Stimulated activated memory B cell treated with anti-CD40 and anti-IgM and Interleukin-4, amounts not matched to agents 10 μg/mL and 1 μg/mL and 100 μg/mL, for 72 hours (primary cell): ENCODE measurements around the gene XXYLT1.
A peak's percentile ranks its signal among the peaks of the same experiment; 100 is the strongest.

Experiments
- ATAC-seq: fragments of 150-1000 bp; cut with Tn5 transposase; 2 replicates; pipeline ENCODE4 v1.10.0; 2021
- H3K27ac Mint-ChIP-seq: one replicate; pipeline ENCODE4 v1.8.0; 2022; ENCODE audit warnings: mild to moderate bottlenecking, mixed read lengths
- H3K27me3 Mint-ChIP-seq: one replicate; pipeline ENCODE4 v1.8.0; 2022; ENCODE audit warnings: mixed read lengths
- H3K36me3 Mint-ChIP-seq: one replicate; pipeline ENCODE4 v1.8.0; 2022; ENCODE audit warnings: mixed read lengths
- H3K4me1 Mint-ChIP-seq: one replicate; pipeline ENCODE4 v1.8.0; 2022; ENCODE audit warnings: mixed read lengths
- H3K4me3 Mint-ChIP-seq: one replicate; pipeline ENCODE4 v1.8.0; 2022; ENCODE audit warnings: mild to moderate bottlenecking, moderate library complexity, mixed read lengths
- H3K9me3 Mint-ChIP-seq: one replicate; pipeline ENCODE4 v1.8.0; 2022; ENCODE audit warnings: mixed read lengths

XXYLT1 gene

GRCh38 chr3:195212033-195212748 lies 58.8 kb downstream of the XXYLT1 start:
- H3K4me3 Mint-ChIP-seq = no peak overlapping the region
- H3K27ac Mint-ChIP-seq = peak overlapping the region; percentile 22
- peaks cover 6% of the 10 kb centered on the region for H3K36me3 Mint-ChIP-seq
- H3K9me3 Mint-ChIP-seq = no peaks in the 10 kb centered on the region
- peaks cover 28% of the 10 kb centered on the region for H3K4me1 Mint-ChIP-seq
- no peak for ATAC-seq
- H3K27me3 Mint-ChIP-seq = no peaks in the 10 kb centered on the region

GRCh38 chr3:195210266-195210973 lies 60.5 kb downstream of the XXYLT1 start:
- Mint-ChIP-seq H3K4me3 (no peak overlapping the region), H3K36me3 (peaks cover 6% of the 10 kb centered on the region), H3K9me3 (no peaks in the 10 kb centered on the region), H3K27me3 (no peaks in the 10 kb centered on the region), H3K4me1 (peaks cover 30% of the 10 kb centered on the region), H3K27ac (peak overlapping the region; percentile 79)
- ATAC-seq = no peak

DNA sequence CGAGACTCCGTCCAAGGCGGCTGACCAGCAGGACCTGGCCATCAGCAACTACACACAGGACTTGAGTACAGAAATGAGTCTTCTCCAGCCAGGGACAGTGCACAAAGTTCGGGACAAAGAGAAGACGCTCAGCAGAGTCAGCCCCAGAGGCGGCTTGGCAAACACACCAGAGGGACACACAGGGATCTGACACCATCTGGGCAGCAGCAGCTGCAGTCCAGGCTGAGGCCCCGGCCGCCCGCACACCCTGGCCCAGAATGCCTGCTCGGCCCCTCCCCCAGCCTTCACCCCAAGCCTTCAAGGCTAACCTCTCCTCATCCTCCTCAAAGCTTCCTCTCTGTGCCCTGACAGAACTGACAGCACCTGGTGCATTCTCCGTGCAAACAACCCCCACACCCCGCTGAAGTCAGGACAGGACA lies 61.1 kb downstream of the XXYLT1 start:
- Mint-ChIP-seq H3K27me3 (no peaks in the 10 kb centered on the region), H3K36me3 (peaks cover 6% of the 10 kb centered on the region), H3K27ac (peak overlapping the region; percentile 79), H3K4me1 (peaks cover 36% of the 10 kb centered on the region), H3K4me3 (no peak overlapping the region), H3K9me3 (no peaks in the 10 kb centered on the region)
- ATAC-seq = no peak

DNA sequence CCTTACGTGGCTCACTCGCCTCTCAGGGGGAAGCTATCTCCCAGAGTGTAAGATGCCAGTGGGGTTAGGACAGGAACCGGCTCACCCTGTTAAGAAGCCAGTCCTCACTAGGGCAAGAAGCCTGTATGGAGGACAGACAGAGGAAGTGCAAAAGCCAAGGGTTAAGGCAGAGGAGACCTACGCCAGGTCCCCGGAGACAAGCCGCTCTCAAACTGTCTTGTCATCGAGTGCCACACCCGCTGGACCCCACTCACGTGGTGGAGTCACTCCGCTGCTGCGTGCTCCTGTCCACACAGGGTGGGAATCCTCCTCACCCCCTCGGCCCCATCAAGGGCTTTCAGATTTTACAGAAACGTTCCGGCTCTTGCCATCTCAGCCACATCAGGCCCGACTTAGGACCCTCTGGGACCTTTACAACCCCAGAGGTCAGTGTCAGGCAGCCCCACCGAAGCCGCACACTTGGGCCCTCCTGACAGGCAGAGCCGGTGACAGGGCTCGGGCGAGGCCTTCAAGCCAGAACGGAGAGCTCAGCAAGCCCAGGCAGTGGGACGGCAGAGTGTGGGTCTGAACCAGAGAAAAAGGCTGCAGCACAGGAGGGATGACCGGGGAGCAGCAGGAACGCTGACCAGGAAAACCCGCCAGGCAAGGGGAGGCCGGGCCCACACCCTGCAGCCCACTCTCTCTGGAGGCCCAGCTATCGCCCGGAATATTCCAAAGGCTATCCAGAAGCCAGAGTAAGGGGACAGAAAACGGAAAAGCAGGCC lies 61.7 kb downstream of the XXYLT1 start:
- H3K9me3 Mint-ChIP-seq = no peaks in the 10 kb centered on the region
- no peak overlapping the region for H3K4me3 Mint-ChIP-seq
- ATAC-seq = no peak
- no peaks in the 10 kb centered on the region for H3K27me3 Mint-ChIP-seq
- H3K4me1 Mint-ChIP-seq = peaks cover 42% of the 10 kb centered on the region
- peaks cover 9% of the 10 kb centered on the region for H3K36me3 Mint-ChIP-seq
- peak overlapping the region; percentile 79 for H3K27ac Mint-ChIP-seq

GRCh38 chr3:195208631-195209030 lies 62.3 kb downstream of the XXYLT1 start:
- ATAC-seq = no peak
- Mint-ChIP-seq H3K36me3 (peaks cover 11% of the 10 kb centered on the region), H3K4me1 (peaks cover 48% of the 10 kb centered on the region), H3K9me3 (no peaks in the 10 kb centered on the region), H3K27me3 (no peaks in the 10 kb centered on the region), H3K27ac (peak overlapping the region; percentile 79), H3K4me3 (peak overlapping the region; percentile 43)

DNA sequence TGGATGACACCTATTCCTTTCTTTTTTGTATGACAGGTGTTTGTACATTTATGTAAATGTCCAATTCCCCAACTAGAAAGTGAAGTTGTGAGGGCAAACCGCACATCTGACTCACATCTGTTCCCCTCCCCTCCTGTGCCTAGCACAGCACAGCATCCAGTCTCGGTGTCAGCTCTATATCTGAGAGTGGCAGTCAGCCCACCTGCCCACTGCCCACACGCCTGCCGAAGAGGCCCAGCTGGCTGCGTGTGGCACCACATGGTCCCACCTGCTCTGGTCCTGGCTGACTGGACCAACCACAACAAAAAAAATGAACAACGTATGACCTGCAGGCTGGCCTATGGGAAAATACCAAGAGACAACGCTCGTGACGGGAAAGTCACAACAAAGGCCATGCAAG lies 62.8 kb downstream of the XXYLT1 start:
- no peaks in the 10 kb centered on the region for H3K9me3 Mint-ChIP-seq
- H3K4me1 Mint-ChIP-seq = peaks cover 53% of the 10 kb centered on the region
- peak overlapping the region; percentile 43 for H3K4me3 Mint-ChIP-seq
- H3K27me3 Mint-ChIP-seq = no peaks in the 10 kb centered on the region
- H3K36me3 Mint-ChIP-seq = peaks cover 11% of the 10 kb centered on the region
- peak overlapping the region; percentile 79 for H3K27ac Mint-ChIP-seq
- ATAC-seq = peak; percentile 96

DNA sequence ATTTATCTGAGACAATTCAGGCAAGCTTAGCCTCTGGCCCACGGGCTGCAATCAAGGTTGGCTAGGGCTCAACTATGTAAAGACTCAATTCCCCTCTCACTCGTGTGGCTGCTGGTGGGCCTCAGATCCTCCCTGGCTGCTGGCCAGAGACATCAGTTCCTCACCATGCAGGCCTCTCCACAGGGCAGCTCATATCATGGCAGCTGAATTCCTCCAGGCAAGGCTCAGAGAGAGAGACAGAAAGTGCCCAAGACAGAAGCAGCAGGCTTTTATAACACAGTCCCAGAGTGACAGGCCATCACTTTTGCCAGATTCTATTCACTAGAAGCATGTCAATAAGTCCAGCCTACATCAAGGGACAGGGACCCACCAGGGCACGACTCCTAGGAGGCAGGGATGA lies 63.2 kb downstream of the XXYLT1 start:
- Mint-ChIP-seq H3K9me3 (no peaks in the 10 kb centered on the region), H3K4me1 (peaks cover 53% of the 10 kb centered on the region), H3K36me3 (peaks cover 11% of the 10 kb centered on the region), H3K4me3 (peak overlapping the region; percentile 41), H3K27me3 (no peaks in the 10 kb centered on the region), H3K27ac (peak overlapping the region; percentile 79)
- no peak for ATAC-seq

GRCh38 chr3:195207056-195207455 lies 63.9 kb downstream of the XXYLT1 start:
- no peak overlapping the region for H3K4me3 Mint-ChIP-seq
- H3K9me3 Mint-ChIP-seq = no peaks in the 10 kb centered on the region
- peaks cover 11% of the 10 kb centered on the region for H3K36me3 Mint-ChIP-seq
- peaks cover 53% of the 10 kb centered on the region for H3K4me1 Mint-ChIP-seq
- H3K27ac Mint-ChIP-seq = peak overlapping the region; percentile 79
- no peak for ATAC-seq
- no peaks in the 10 kb centered on the region for H3K27me3 Mint-ChIP-seq

GRCh38 chr3:195204360-195205163 lies 66.4 kb downstream of the XXYLT1 start:
- no peaks in the 10 kb centered on the region for H3K27me3 Mint-ChIP-seq
- H3K4me3 Mint-ChIP-seq = peak overlapping the region; percentile 72
- H3K9me3 Mint-ChIP-seq = no peaks in the 10 kb centered on the region
- peaks cover 11% of the 10 kb centered on the region for H3K36me3 Mint-ChIP-seq
- peak; percentile 67 for ATAC-seq
- peaks cover 46% of the 10 kb centered on the region for H3K4me1 Mint-ChIP-seq
- H3K27ac Mint-ChIP-seq = peak overlapping the region; percentile 96

GRCh38 chr3:195203606-195204005 lies 67.4 kb downstream of the XXYLT1 start:
- Mint-ChIP-seq H3K9me3 (no peaks in the 10 kb centered on the region), H3K4me1 (peaks cover 39% of the 10 kb centered on the region), H3K36me3 (peaks cover 11% of the 10 kb centered on the region), H3K27me3 (no peaks in the 10 kb centered on the region), H3K27ac (peak overlapping the region; percentile 96), H3K4me3 (peak overlapping the region; percentile 48)
- ATAC-seq = no peak

GRCh38 chr3:195201295-195201694 lies 69.7 kb downstream of the XXYLT1 start:
- H3K9me3 Mint-ChIP-seq = no peaks in the 10 kb centered on the region
- peaks cover 11% of the 10 kb centered on the region for H3K36me3 Mint-ChIP-seq
- peaks cover 38% of the 10 kb centered on the region for H3K4me1 Mint-ChIP-seq
- H3K27ac Mint-ChIP-seq = no peak overlapping the region
- ATAC-seq = no peak
- H3K27me3 Mint-ChIP-seq = no peaks in the 10 kb centered on the region
- no peak overlapping the region for H3K4me3 Mint-ChIP-seq

DNA sequence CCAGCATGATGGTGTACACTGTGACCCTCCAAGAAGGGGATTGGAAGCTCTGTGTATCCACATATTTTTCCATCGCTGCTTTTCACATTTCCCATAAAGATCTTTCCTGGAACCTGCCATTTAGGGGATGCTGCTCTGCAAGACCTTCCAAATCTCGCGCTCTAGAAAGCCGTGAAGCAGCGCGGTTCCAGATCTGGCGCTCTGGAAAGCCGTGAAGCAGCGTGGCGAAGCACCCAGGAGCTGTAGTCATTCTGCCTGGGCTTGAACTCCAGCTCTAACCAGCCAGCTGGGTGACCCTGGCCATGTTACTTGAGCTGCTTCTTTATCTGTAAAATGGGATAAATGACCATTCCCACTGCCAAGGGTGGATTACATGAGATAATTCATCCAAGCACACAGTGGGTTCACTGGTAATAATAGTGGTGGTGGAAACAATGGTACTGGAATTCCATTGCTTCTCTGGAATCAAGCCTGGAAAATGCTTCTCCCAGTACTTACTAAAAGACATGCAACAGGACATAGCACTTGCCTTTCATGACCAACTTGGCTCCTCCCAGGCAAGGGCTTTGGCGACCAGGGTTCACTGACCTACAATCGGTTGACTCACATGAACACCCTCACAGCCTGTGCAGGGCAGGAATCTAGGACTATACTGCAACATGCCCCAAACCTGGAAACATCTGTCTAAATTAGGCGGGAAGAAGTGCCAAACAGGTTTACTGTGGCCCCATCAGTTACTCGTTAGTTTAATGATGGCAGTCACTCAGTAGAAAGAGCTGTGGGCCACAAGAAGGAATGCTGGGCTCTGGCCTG lies 70.7 kb downstream of the XXYLT1 start:
- no peaks in the 10 kb centered on the region for H3K27me3 Mint-ChIP-seq
- peaks cover 34% of the 10 kb centered on the region for H3K4me1 Mint-ChIP-seq
- no peak overlapping the region for H3K27ac Mint-ChIP-seq
- no peaks in the 10 kb centered on the region for H3K9me3 Mint-ChIP-seq
- H3K36me3 Mint-ChIP-seq = peaks cover 11% of the 10 kb centered on the region
- no peak overlapping the region for H3K4me3 Mint-ChIP-seq
- ATAC-seq = no peak

GRCh38 chr3:195198426-195199346 lies 72.3 kb downstream of the XXYLT1 start:
- ATAC-seq = no peak
- H3K4me1 Mint-ChIP-seq = peaks cover 27% of the 10 kb centered on the region
- no peaks in the 10 kb centered on the region for H3K9me3 Mint-ChIP-seq
- H3K27me3 Mint-ChIP-seq = no peaks in the 10 kb centered on the region
- H3K4me3 Mint-ChIP-seq = no peak overlapping the region
- H3K27ac Mint-ChIP-seq = no peak overlapping the region
- peaks cover 6% of the 10 kb centered on the region for H3K36me3 Mint-ChIP-seq
